Kidney (tissue), 14 donors: ENCODE results near the gene GLYATL1. TPM values are rescaled to one million over a fixed set of nuclear protein-coding genes. Genes with fewer than 3 reads are reported as not detected.

ENCODE experiments used
- DNase-seq, 5 donors: peaks; one replicate each; pipeline ENCODE4 v3.0.0-alpha.2; 2013 to 2020
- FAIRE-seq: peaks from 2 replicates; lab custom pipeline; 2012; peaks lifted over from hg19 to GRCh38; lab: Jason Lieb, UNC
- H3K27ac ChIP-seq, 2 donors: one replicate each; pipeline ENCODE4 v1.7.0; 2013; ENCODE audit warnings: low read depth in 2 of 2, low read length in 2 of 2, inconsistent platforms in 1 of 2
- H3K27me3 ChIP-seq: one replicate; pipeline ENCODE4 v1.7.1; 2013; ENCODE audit warnings: low read length, inconsistent platforms; ENCODE audit not compliant: control insufficient read depth, insufficient read depth
- H3K36me3 ChIP-seq, 3 donors: one replicate each; pipeline versions ENCODE4 v1.7.0 to v1.7.1; 2013; ENCODE audit warnings: low read length in 3 of 3, control low read depth in 1 of 3, inconsistent platforms in 1 of 3; ENCODE audit not compliant: insufficient read depth in 3 of 3, control insufficient read depth in 2 of 3
- H3K4me1 ChIP-seq, 3 donors: one replicate each; pipeline versions ENCODE4 v1.7.0 to v1.7.1; 2013; ENCODE audit warnings: low read length in 3 of 3, inconsistent platforms in 1 of 3, low read depth in 1 of 3; ENCODE audit not compliant: control insufficient read depth in 2 of 3, insufficient read depth in 2 of 3
- H3K4me3 ChIP-seq, 3 donors: one replicate each; pipeline versions ENCODE4 v1.7.0 to v1.8.1; 2013; ENCODE audit warnings: low read length in 3 of 3, control low read depth in 1 of 3, inconsistent platforms in 1 of 3
- H3K9ac ChIP-seq, 3 donors: one replicate each; pipeline versions ENCODE4 v1.7.0 to v1.7.1; 2013; ENCODE audit warnings: low read length in 3 of 3, control low read depth in 1 of 3, inconsistent platforms in 1 of 3
- H3K9me3 ChIP-seq, 3 donors: one replicate each; pipeline versions ENCODE4 v1.7.0 to v1.7.1; 2013; ENCODE audit warnings: low read length in 3 of 3, control low read depth in 1 of 3, inconsistent platforms in 1 of 3; ENCODE audit not compliant: control insufficient read depth in 2 of 3, insufficient read depth in 1 of 3
- intact Hi-C: fragments of 100-400 bp; cut with DNase I; formaldehyde crosslinking; loops from one replicate; pipeline ENCODE4 v1.11.1; 2022
- polyA plus RNA-seq: library from polyadenylated mRNA; stranded (reverse); fragments of 350-450 nt; fragmentation: Illumina TruSeq; extraction: RNeasy Lipid Tissue Mini Kit (QIAGEN cat#74804); gene quantifications from one replicate; pipeline ENCODE4 v1.2.3, GENCODE V29; 2014; ENCODE audit warnings: low read depth, low replicate concordance; ENCODE audit not compliant: insufficient read depth
- total RNA-seq: library from RNA; stranded (reverse); fragmentation: NEBNext Ultra II Directional; extraction: Animal tissue kit (Norgen Biotek cat#: 25700); gene quantifications from one replicate; pipeline ENCODE4 v1.2.1, GENCODE V29; 2021
- TF ChIP-seq, protein P1 (sequence below): IDR thresholded peaks from 3 replicates; pipeline ENCODE4 v1.5.1; 2012; ENCODE audit warnings: mild to moderate bottlenecking, moderate library complexity, borderline replicate concordance; ENCODE audit not compliant: insufficient read depth; ENCODE audit errors: extremely low read depth
- donor health status: control.
- donor health status: control.
- donor health status: control.
- donor health status: control.
- donor health status: control.
- donor health status: DM: yes; HTN: yes; CAD: no.
- donor health status: Normal renal cell carcinoma (clear cell type).

Gene GLYATL1
- total and polyA plus RNA-seq, 2 donors from 2014 or later = 15.7 to 199 TPM

- no peak for DNase-seq
- no peak overlapping the region for H3K27ac ChIP-seq
- peaks cover 0 to 13% (median 2%) of the 10 kb centered on the region in 3 donors for H3K9me3 ChIP-seq
- H3K27me3 ChIP-seq = no peaks in the 10 kb centered on the region
- no peak for FAIRE-seq
- TF ChIP-seq, protein P1, sequence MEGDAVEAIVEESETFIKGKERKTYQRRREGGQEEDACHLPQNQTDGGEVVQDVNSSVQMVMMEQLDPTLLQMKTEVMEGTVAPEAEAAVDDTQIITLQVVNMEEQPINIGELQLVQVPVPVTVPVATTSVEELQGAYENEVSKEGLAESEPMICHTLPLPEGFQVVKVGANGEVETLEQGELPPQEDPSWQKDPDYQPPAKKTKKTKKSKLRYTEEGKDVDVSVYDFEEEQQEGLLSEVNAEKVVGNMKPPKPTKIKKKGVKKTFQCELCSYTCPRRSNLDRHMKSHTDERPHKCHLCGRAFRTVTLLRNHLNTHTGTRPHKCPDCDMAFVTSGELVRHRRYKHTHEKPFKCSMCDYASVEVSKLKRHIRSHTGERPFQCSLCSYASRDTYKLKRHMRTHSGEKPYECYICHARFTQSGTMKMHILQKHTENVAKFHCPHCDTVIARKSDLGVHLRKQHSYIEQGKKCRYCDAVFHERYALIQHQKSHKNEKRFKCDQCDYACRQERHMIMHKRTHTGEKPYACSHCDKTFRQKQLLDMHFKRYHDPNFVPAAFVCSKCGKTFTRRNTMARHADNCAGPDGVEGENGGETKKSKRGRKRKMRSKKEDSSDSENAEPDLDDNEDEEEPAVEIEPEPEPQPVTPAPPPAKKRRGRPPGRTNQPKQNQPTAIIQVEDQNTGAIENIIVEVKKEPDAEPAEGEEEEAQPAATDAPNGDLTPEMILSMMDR = no peak
- no peaks in the 10 kb centered on the region for H3K4me1 ChIP-seq
- no peak overlapping the region for H3K4me3 ChIP-seq
- intact Hi-C loops = no loop called here
- no peaks in the 10 kb centered on the region for H3K36me3 ChIP-seq
- no peak overlapping the region for H3K9ac ChIP-seq
Observed at GRCh38 chr11:58913685-58914084, 25.6 kb upstream of the GLYATL1 start.

DNA sequence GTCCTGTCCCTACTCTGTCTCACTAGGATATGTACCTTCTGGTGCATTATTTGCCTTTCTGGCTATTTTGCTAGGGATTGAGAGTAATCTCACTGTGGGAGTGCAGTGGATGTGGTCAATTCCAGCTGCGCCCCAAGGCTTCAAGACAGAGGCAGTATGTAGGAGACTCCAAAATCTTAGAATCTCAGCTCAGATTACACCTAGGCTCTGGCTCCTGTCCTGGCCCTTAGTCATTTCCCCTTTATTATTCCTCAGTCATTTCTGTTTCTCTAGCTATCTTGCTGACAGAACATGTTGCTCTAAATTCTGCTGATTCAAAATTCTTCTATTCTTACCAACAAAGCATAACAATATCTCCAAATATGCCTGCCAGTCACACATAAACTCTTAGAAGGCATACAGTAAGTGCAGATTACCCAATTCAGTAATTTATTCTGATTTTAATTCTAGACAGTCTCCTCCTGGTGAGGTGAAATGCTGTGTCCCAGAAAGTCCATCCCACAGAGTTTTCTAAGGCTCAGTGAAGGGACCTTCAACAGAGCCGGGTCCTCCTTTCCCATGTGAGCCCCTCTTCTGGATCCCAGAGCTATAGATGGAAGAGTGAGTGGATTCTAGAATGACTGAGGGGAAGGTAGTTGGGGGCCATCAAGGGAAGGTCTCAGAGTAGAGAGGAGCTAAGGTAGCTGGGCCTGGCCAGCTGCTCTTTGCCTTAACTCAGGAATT is 24.3 kb upstream of the GLYATL1 start:
- TF ChIP-seq, protein P1 = no peak
- H3K27me3 ChIP-seq = no peaks in the 10 kb centered on the region
- DNase-seq = no peak
- no peaks in the 10 kb centered on the region for H3K36me3 ChIP-seq
- no peak overlapping the region for H3K9ac ChIP-seq
- no peak overlapping the region for H3K27ac ChIP-seq
- no peak for FAIRE-seq
- intact Hi-C loops = no loop called here
- peaks cover 0 to 13% (median 2%) of the 10 kb centered on the region in 3 donors for H3K9me3 ChIP-seq
- H3K4me1 ChIP-seq = no peaks in the 10 kb centered on the region
- H3K4me3 ChIP-seq = no peak overlapping the region

DNA sequence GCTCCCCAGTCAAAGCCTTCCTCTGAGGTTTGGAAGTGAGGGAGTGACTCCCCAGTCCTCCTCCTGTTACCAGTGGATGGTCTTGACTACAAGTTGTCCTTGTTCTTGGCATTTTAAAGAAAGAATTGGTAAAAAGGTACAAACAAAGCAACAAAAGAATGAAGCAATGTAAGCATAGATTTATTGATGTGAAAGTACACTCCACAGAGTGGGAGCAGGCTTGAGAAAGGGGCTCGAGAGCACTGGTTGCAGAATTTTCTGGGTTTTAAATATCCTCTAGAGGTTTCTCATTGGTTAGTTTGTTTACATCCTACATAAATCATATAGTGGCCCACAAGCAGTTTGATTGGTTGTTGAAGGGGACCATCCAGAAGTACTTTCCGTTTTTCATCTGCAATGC is 22.7 kb upstream of the GLYATL1 start:
- Histone ChIP-seq H3K27me3 (no peaks in the 10 kb centered on the region), H3K9ac (no peak overlapping the region), H3K9me3 (peaks cover 0 to 13% (median 2%) of the 10 kb centered on the region in 3 donors), H3K27ac (no peak overlapping the region), H3K4me3 (no peak overlapping the region), H3K4me1 (no peaks in the 10 kb centered on the region), H3K36me3 (no peaks in the 10 kb centered on the region)
- intact Hi-C loops = no loop called here
- FAIRE-seq = no peak
- TF ChIP-seq, protein P1 = no peak
- DNase-seq = no peak
